IPS DF 4.7 (cell line): ENCODE results near the gene PGAP1.
"Not testable (repeated sequence)": the region's sequence is repeated elsewhere in the genome, so short reads cannot be mapped to it uniquely, and the experiment has no call there.

Experiments used
- DNase-seq: peaks from one replicate; pipeline ENCODE4 v3.0.0-alpha.2; 2013; ENCODE audit warnings: low spot score; ENCODE audit errors: extremely low read depth

Gene PGAP1

GRCh38 chr2:196949116-196949515 lies 22.6 kb upstream of the PGAP1 start:
- DNase-seq = no peak

GRCh38 chr2:196944570-196944969 lies 18.1 kb upstream of the PGAP1 start:
- DNase-seq = no peak

- DNase-seq = no peak
Measured at GRCh38 chr2:196941398-196942078, 15.0 kb upstream of the PGAP1 start.

GRCh38 chr2:196939371-196939770 lies 12.9 kb upstream of the PGAP1 start:
- no peak for DNase-seq

GRCh38 chr2:196935432-196935831 lies 8.9 kb upstream of the PGAP1 start:
- DNase-seq = no peak

- no peak for DNase-seq
Measured at GRCh38 chr2:196934672-196935071, 8.2 kb upstream of the PGAP1 start.

- no peak for DNase-seq
Measured at GRCh38 chr2:196931555-196931954, 5.0 kb upstream of the PGAP1 start.

GRCh38 chr2:196927376-196928225 lies 1.1 kb upstream of the PGAP1 start:
- DNase-seq = no peak

GRCh38 chr2:196925768-196926561 lies 542 bp downstream of the PGAP1 start:
- no peak for DNase-seq

GRCh38 chr2:196925051-196925767 lies 1.3 kb downstream of the PGAP1 start:
- DNase-seq = no peak

- no peak for DNase-seq
Measured at GRCh38 chr2:196924051-196924450, 2.5 kb downstream of the PGAP1 start.

- DNase-seq = no peak
Measured at GRCh38 chr2:196918927-196919326, 7.6 kb downstream of the PGAP1 start.

GRCh38 chr2:196917802-196918201 lies 8.7 kb downstream of the PGAP1 start:
- no peak for DNase-seq

- DNase-seq = no peak
Measured at GRCh38 chr2:196915507-196916189, 10.9 kb downstream of the PGAP1 start.

- no peak for DNase-seq
Measured at GRCh38 chr2:196914867-196915460, 11.5 kb downstream of the PGAP1 start.

- DNase-seq = no peak
Measured at GRCh38 chr2:196913691-196914090, 12.8 kb downstream of the PGAP1 start.

GRCh38 chr2:196905365-196905764 lies 21.1 kb downstream of the PGAP1 start:
- DNase-seq = not testable (repeated sequence)

GRCh38 chr2:196902828-196903227 lies 23.7 kb downstream of the PGAP1 start:
- no peak for DNase-seq

GRCh38 chr2:196900843-196901242 lies 25.7 kb downstream of the PGAP1 start:
- DNase-seq = no peak

GRCh38 chr2:196899976-196900375 lies 26.5 kb downstream of the PGAP1 start:
- DNase-seq = no peak
